ENCODE data around the gene PET100.

- TF ChIP-seq, protein P1, sequence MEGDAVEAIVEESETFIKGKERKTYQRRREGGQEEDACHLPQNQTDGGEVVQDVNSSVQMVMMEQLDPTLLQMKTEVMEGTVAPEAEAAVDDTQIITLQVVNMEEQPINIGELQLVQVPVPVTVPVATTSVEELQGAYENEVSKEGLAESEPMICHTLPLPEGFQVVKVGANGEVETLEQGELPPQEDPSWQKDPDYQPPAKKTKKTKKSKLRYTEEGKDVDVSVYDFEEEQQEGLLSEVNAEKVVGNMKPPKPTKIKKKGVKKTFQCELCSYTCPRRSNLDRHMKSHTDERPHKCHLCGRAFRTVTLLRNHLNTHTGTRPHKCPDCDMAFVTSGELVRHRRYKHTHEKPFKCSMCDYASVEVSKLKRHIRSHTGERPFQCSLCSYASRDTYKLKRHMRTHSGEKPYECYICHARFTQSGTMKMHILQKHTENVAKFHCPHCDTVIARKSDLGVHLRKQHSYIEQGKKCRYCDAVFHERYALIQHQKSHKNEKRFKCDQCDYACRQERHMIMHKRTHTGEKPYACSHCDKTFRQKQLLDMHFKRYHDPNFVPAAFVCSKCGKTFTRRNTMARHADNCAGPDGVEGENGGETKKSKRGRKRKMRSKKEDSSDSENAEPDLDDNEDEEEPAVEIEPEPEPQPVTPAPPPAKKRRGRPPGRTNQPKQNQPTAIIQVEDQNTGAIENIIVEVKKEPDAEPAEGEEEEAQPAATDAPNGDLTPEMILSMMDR (IDR thresholded peaks at IDR 0.05) = no peak
- no peak for TF ChIP-seq ZFX (IDR thresholded peaks at IDR 0.05; ENCODE audit: borderline replicate concordance)
Observed at GRCh38 chr19:7669641-7670040, 40.0 kb downstream of the PET100 start.
